G401.6 (cell line): ENCODE results near the gene ATG4D.
A peak's percentile ranks its signal among the peaks of the same experiment; 100 is the strongest.

ENCODE experiments used
- FAIRE-seq: peaks from 2 replicates; lab custom pipeline; 2012; peaks lifted over from hg19 to GRCh38; lab: Jason Lieb, UNC

ATG4D gene

DNA sequence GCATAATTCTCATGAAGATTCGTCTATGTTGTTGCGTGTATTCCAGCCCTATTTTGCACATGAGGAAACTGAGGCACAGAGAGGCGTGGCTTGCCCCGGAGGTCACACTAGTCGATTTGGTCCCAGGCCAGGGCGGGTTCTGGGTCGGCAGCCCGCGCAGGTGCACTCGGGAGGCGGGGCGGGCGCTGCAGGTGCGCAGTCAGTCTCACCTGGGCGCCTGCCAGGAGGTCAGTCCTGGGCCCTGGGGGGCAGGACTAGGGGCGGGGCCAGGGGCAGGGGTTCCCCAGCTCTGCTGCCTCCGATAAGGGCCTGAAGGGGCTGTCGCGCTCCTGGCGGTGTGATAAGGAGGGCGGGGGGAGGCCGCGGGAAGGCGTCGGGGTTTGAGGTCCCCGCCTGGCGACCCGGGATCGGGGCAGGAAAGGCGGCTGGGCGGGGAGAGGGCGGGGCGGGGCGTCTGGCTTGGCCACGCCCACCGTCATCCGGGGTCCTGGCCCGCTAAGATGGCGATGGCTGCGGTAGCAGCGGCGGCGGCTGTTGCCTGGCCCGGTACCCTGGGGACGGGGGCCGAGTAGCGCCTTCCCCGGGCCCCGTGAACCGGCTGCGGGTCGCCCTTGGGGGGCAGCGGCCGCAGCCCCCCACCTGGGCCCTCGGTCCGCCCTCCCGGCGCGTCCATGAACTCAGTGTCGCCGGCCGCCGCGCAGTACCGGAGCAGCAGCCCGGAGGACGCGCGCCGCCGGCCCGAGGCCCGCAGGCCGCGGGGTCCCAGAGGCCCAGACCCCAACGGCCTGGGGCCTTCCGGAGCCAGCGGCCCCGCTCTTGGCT lies at the start of gene ATG4D:
TSS of gene ATG4D (plus strand) at position 485 of the 822 bp plus-strand sequence. CDS start at position 672, 187 bp downstream.
- no peak for FAIRE-seq

DNA sequence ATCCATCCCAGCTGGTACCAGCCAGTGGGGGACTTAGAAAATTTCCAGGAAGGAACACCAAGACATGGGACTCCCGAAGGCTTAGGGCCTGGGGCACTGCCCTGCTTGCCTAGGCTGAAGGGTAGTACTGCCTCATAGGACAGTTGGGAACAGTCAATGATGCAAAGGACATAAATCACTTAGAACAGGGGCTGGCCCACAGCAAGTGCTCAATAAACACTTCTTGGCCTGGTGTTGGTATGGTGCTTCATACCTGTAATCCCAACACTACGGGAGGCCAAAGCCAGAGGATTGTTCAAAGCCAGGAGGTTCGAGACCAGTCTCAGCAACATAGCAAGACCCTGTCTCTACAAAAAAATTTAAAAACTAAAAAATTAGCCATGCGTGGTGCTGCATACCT lies 46.3 kb upstream of the ATG4D start:
- FAIRE-seq: no peak

DNA sequence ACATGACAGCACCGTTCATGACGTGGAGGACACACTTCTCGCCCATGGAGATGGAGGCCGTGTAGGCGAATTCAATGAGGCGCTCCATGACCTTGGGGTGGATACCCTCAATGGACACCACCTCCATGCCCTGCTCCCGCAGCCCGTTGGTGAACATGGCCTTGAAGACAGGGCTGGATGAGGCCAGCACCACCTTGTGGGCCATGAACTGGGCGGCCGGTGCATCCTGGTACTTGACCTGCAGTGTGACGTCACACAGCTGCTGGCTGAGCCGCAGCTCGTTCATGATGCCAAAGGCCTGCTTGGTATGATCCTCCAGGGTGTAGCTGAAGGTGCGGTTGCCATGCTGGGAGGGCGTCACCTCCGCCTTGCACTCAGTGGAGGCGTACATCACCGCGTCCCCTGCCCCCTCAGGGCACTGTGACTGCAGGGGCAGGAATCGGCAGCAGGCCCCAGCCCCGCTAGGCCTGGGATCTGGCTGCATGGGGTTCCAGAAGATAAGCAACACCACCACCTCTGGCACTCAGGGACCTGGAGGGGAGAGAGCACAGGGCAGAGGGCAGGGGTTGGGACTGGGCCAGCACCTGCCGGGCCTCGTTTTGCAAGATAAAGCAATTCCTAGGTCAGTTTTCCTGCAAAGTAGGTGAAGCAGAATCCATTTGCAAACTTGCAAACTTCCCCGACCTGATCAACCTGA lies 44.0 kb upstream of the ATG4D start:
- FAIRE-seq: no peak

DNA sequence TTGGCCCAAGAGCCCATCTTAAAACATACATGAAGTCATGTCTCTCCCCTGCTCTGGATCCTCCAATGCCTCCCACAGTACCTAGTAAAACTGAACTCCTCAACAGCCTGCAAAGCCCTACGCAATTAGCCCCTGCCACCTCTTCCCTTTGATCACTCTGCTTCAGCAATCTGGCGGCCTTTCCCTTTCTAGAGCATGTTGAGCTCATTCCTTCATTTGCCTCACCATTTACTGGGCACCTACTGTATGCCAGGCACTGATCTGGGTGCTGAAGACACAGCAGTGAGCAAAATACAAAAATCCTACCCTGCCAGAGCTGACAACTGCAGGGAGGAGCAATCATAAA lies 43.5 kb upstream of the ATG4D start:
- no peak for FAIRE-seq

DNA sequence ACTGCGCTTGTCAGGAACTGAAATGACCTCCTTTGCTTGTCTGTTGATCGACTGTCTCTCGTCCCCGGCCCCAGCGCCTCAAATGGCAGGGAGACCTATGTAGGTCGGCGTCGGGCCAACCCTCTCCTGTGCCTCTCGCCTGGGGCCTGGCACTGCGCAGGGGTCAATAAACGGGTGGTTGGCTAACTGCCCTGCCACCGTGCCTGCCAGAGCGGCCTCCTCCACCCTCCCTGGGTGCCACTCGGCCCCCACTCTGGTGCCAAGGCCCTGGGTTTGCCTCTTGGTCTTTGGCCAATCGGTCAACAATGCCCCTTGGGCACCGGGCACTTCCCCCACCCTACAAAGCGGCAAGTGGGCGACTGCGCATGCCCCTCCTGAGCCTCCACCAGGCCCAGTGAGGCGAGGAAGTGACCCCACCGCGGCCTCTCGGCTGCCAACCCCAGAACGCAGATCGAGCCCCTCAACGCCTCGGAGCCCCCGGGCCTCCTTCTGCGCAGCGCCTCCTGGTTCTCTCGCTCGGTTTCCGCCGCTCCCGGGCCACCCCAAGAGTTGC lies 41.7 kb upstream of the ATG4D start:
- FAIRE-seq: no peak

DNA sequence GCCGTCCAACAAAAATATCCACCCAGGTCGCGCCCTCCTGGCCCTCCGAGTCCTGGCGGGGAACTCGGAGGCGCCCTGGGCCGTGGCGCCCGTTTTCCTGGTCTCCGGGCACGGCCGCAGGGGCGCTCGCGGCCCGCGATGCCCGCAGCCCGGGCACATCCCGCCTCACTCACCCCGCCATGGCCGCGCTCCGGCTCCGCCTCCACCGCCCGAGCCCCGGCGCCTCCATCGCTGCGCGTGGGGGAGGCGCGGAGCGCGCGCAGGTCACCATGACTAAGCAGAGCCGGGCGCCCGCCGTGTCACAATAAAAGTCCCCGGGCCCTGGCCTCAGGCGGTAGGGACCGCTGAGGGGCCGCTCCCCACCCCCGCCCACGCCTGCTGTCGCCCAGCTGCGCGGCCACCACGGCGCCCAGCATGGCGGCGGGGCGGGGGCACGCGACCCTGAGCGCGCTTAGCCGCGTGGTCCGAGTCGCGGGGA lies 41.1 kb upstream of the ATG4D start:
- FAIRE-seq: no peak

DNA sequence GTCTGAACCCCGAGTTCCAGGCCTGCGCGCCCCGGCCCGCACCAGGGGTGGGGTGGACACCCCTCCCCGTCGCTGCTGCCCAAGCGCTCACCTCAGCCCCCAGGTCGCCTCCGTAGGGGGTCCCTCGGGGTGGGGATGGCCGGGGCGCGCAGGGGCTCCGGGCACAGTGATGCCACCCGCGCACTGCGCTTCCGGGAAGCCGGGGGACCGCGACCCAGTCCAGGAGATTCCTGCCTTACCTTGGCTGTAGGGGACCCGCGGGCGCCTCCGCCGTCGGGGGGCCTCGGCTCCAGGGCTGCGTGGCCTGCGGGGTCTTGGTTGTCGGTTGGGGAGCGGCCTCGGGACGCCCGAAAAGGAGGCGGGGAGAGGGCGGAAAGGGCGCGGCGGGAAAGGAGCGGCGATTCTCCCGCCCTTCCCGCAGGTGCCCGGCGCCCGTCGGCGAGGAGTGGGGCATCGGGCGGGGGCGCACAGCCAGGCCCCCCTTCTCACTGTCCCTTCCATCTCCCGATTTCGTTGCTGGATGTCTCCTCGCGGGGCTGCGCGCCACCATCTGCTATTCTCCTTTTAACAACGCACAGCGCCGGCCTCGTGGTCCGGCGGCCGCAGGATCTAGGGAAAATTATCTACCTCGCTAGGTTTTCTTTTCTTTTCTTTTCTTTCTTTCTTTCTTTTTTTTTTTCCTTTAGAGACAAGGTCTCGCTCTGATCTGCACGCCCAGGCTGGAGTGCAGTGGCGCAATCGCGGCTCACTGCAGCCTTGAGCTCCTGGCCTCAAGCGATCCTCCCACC lies 40.5 kb upstream of the ATG4D start, which contains the start of gene KEAP1:
TSS of gene KEAP1 (minus strand) at position 355 of the 788 bp plus-strand sequence. CDS start 3,323 bp downstream, outside the sequence.
- no peak for FAIRE-seq

DNA sequence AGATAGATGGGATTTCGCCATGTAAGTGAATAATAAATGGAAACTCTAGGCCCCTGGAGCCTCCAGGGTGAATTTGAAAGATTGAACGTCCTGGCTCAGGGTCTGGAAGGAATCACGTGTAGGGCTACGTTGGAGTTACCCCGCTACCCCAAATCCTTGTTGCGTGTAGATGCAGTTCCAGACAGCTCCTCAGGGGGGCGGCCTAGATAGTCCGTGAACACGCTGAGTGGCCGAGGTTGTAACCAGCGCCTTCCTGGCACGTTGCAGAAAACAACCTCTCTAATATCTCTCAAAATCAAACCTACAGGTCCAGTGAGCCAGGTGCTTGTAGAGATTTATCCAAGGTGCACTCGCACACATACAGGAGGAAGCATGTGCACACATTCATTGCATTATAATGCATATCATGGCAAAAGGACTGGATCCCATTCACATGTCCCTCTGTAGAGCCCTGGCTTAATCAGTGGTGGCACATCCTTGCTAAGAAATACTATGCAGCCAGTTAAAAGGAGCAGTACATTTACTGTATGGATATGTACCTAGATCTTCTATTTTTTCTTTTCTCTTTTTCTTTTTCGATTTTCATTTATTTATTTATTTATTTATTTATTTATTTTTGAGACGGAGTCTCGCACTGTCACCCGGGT lies 38.0 kb upstream of the ATG4D start:
- peak; percentile 73 for FAIRE-seq

DNA sequence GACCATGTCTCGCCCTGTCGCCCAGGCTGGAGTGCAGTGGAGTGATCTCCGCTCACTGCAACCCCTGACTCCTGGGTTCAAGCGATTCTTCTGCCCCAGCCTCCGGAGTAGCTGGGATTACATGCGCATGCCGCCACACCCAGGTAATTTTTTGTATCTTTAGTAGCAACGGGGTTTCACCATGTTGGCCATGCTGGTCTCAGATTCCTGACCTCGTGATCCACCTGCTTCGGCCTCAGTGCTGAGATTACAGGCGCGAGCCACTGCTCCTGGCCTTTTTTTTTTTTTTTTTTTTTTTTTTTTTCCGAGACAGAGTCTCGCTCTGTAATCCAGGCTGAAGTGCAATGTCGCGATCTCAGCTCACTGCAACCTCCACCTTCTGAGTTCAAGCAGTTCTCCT lies 35.7 kb upstream of the ATG4D start:
- no peak for FAIRE-seq

DNA sequence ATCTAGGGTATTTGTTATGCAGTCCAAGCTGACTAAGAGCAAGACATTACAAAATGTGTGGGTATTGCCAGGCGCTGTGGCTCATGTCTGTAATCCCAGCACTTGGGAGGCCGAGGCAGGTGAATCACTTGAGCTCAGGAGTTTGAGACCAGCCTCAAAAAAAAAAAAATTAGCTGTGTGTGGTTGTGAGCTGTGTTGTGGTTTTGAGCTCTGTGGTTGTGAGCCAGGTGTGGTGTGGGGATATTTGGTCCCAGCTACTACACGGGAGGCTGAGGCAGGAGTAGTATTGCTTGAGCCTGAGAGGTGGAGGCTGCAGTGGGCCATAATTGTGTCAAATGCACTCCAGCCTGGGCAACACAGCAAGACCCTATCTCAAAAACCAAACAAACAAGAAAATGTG lies 35.0 kb upstream of the ATG4D start:
- no peak for FAIRE-seq

DNA sequence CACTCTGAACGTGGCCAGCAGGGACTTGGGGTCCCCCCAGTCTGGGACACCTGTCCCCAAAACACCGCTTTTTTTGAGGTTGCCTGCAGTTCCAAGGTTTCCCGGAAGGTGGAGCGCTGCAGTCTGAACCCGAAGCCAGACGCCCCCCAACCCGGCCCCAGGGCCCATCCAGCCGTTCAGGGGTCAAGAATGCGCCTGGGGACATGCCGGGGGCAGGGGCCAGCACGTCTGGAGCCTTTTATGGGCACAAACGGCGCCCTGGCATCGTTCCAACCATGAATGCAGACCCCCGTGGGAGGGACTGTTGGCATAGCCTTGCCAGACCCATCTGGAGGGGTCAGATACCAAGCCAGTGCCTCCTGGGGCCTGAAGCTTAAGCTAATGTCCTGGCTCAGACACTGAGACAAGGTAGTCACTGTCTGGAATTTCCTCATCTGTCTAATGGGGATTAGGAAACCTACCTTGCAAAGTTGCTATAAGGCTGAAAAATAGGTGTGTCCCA lies 33.4 kb upstream of the ATG4D start:
- FAIRE-seq: no peak

DNA sequence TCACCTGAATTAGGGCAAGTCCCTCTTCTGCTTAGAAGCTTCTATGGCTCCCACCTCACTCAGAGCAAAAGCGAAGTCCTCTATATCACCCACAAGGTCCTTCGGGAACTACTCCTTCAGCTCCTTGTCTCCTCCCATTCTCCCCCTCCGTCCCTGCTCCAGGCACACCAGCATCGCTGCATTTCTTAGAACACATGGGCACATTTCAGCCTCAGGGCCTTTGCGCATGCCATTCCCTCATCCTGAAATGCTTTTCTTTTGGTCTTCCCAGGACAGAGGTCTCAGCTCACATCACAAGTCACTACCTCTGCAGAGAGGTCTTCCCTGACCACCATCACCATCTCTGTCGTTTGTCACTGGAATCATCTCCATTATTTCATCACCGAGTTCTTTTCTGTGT lies 30.5 kb upstream of the ATG4D start:
- no peak for FAIRE-seq

DNA sequence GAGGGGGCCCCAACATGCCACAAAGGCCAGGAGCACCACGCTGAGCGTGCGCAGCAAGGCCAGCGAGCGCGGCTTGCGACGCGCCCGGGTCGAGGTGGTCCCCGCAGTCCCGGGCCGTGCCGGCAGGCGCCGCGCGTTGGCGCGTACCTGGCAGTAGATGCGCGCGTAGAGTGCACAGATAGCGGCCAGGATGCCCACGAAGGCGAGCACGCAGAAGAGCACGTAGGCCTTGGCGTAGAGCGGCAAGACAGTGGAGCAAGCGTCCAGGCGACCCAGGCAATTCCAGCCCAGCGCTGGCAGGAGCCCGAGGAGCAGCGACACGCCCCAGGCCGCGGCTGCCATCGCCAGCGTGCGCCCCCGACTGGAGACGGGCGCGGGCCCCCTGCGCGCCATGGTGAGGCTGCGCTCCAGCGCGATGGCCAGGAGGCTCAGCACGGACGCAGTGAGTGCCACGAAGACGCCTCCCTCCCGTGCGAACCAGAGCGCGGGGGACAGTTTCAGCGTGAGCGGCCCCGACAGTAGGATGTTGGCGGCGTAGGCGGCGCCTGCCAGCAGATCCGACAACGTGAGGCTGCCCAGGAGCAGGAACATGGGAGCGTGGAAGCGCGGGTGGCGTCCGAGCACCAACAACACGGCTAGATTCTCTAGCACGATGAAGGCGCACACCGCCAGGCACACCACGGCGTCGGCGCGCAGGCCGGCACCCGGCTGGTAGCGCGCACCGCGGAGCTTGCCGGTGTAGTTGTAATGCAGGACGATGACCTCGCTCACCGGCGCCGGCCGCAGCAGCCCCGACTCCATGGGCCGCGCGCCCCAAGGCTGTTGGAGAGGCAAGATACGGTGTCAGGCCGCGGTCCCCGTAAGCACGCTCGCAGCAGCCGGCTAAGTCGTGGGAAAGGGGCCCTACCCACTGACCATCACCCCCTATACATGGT lies 29.2 kb upstream of the ATG4D start:
- FAIRE-seq: no peak

DNA sequence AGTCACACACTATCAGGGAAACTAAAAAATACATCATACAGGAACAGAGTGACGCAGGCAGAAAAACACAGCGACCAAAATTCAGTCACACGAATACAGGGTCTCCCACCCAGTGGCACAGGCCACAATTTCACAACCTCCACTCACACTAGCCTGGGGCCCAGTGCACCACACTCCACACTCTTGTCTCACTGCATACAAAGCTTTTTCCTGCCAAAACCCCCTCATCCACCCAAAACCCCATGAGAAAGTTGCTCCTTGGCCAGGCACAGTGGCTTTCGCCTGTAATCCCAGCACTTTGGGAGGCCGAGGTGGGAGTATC lies 27.7 kb upstream of the ATG4D start:
- no peak for FAIRE-seq

DNA sequence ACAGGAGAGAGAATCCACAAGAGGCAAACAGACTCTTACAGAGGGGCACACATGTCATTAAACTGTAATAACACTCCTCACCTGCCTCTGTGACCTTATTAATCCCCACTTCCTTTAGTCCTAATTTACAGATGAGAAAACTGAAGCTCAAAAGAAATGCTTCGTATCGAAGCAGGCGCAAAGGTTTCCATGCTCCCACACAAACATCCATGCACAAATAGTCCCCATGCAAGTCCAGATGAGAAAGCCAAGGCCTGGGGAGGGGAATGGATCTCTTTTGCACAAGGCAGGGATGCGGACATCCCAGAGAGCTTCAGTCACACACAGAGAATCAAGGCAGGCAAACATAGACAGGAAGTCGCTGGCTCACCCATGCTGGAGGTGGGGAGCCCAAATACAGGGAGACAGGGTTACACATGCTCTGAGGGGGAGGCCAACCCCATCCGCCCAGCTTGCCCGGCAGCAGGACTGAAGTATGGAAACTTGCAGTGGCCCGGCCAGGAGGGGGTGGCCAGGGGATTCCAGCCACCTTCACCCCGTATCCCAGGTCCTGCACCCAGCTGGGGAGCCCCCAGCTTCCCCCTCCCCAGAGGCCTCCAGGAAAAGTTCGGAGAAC lies 26.9 kb upstream of the ATG4D start:
- FAIRE-seq: no peak

DNA sequence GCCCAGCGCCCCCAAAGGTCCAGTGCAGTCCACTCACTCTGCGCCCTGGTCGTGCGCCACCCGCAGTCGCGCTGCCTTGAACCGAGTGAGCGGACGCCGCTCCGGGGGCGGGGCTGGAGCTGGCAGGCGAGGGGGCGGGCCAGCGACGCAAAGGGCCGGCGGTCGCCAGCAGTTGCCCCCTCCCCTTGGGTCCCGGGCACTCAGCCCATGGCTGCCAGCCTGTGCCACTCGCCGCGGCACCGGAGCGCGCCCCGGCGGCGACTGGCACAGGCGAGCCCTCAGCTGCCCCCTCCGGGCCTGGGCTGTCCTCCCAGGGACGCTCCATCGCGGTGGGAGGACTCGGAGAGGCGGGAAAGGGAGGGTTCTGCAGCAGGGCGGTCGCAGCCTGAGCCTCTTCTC lies 26.3 kb upstream of the ATG4D start, which contains the start of gene S1PR5:
TSS of gene S1PR5 (minus strand) at position 87 of the 399 bp plus-strand sequence. CDS start 2,436 bp downstream, outside the sequence.
- FAIRE-seq: no peak

DNA sequence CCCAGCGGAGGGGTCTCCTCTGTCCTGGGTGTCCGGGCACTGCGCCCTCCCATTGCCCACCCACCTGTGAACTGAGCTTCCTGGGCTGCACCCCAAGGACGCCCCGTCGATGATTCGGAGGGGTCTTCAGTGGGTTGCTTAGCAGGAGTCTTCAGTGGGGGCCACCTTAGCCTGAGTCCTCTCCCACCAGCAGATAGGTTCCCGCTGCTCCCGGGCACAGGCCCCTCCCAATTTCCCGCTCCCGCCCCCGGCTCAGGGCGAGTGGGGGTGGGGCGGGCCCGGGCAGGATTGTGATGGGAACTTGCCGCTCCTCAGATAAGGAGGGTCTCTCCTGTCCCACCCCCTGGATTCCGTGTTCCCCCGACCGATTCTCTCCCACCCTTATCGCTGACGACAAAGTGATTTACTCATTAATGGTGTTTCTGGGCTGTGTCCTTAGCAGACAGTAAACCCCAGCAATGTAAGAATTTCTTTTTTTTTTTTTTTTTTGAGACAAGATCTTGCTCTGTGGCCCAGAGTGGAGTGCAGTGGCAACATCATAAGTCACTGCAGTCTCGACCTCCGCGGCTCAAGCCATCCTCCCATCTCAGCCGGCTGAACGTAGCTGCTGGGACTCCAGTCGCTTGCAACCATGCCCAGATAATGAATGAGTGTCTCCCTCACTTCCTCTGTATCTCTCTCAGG lies 25.8 kb upstream of the ATG4D start:
- FAIRE-seq: no peak

DNA sequence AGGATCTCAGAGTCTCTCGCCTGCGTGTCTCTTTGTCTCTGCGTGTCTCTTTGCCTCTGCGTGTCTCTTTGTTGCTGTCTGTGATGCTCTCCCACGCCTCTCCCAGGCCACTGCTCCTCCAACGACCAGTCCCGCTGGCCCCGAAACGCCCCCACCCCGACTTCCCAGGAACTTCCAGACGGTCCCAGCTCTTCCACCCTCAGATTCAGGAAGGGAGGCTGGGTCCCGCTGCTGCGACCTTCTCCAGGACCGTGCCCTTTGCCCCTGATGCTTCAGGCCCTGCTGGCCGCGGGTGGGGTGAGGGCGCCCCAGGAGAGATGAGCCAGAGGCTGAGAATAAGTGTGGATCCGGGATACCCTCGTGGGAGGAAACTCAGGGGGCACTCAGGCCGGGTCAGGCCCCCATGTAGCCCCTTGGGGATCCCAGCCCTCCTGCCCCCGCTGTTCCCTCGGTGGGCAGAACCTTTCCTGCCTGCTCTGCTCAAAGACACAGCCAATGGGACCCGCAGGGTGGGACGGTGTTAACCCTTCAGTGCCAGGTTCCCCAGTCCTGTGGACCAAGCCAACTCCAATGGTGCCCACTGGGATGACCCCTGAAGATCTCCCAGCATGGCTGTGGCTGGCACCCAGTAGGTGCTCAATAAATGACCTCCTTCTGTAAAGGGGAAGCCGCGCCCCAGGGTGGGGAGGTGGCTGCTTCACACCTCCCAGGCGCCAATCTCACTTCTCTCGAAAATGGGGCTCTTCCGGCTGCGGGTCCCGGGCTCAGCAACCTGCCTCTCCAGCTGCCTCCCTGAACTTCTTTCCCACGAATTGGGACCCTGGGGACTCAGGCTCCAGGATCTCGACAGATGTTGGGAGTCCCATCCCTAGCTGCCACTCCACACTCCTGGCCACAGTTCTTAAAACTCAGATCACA lies 25.0 kb upstream of the ATG4D start:
- no peak for FAIRE-seq
